ENCODE measurements around the gene AHNAK2.

AHNAK2 gene

GRCh38 chr14:105012171-105012985 lies 34.2 kb upstream of the AHNAK2 start:
- TF ChIP-seq SNAI2 (CRISPR knock-in tag; IDR thresholded peaks at IDR 0.05) (no peak), ZNF565 (CRISPR knock-in tag; conservative IDR thresholded peaks at IDR 0.05; ENCODE audit: low read depth) (no peak), CSRNP3 (CRISPR knock-in tag; IDR thresholded peaks at IDR 0.05) (no peak)
- ATAC-seq, result peak; percentile 81

- no peak for ATAC-seq
- TF ChIP-seq ZFP3 (CRISPR knock-in tag; IDR thresholded peaks at IDR 0.05) (no peak), ARNTL (CRISPR knock-in tag; IDR thresholded peaks at IDR 0.05; ENCODE audit: borderline replicate concordance, low read depth) (no peak), POU6F1 (CRISPR knock-in tag; IDR thresholded peaks at IDR 0.05; ENCODE audit: borderline replicate concordance, low read depth) (no peak), ZNF8 (CRISPR knock-in tag; IDR thresholded peaks at IDR 0.05) (no peak), PPARA (CRISPR knock-in tag; IDR thresholded peaks at IDR 0.05; ENCODE audit: borderline replicate concordance) (no peak), GLIS3 (CRISPR knock-in tag; IDR thresholded peaks at IDR 0.05) (no peak)
Measured at GRCh38 chr14:105011312-105011990, 33.3 kb upstream of the AHNAK2 start.

GRCh38 chr14:105010891-105011291 lies 32.7 kb upstream of the AHNAK2 start:
- no peak for ATAC-seq
- TF ChIP-seq ISL1 (CRISPR knock-in tag; IDR thresholded peaks at IDR 0.05) (no peak), ZC3H10 (CRISPR knock-in tag; IDR thresholded peaks at IDR 0.05) (no peak), ARNTL (CRISPR knock-in tag; IDR thresholded peaks at IDR 0.05; ENCODE audit: borderline replicate concordance, low read depth) (no peak), TOX (CRISPR knock-in tag; IDR thresholded peaks at IDR 0.05; ENCODE audit: borderline replicate concordance) (no peak)

GRCh38 chr14:105010106-105010505 lies 31.9 kb upstream of the AHNAK2 start:
- ATAC-seq, result no peak
- TF ChIP-seq ZNF8 (CRISPR knock-in tag; IDR thresholded peaks at IDR 0.05), result no peak
- TF ChIP-seq POU6F1 (CRISPR knock-in tag; IDR thresholded peaks at IDR 0.05; ENCODE audit: borderline replicate concordance, low read depth), result no peak
- no peak for TF ChIP-seq GLIS3 (CRISPR knock-in tag; IDR thresholded peaks at IDR 0.05)
- TF ChIP-seq TSHZ2 (CRISPR knock-in tag; IDR thresholded peaks at IDR 0.05), result no peak
- TF ChIP-seq ZFP30 (CRISPR knock-in tag; IDR thresholded peaks at IDR 0.05), result no peak

GRCh38 chr14:105007593-105008264 lies 29.6 kb upstream of the AHNAK2 start:
- no peak for TF ChIP-seq CREB5 (CRISPR knock-in tag; IDR thresholded peaks at IDR 0.05; ENCODE audit: low read depth)
- no peak for TF ChIP-seq CSDC2 (CRISPR knock-in tag; IDR thresholded peaks at IDR 0.05)
- TF ChIP-seq SNAI2 (CRISPR knock-in tag; IDR thresholded peaks at IDR 0.05), result no peak
- no peak for TF ChIP-seq CSRNP3 (CRISPR knock-in tag; IDR thresholded peaks at IDR 0.05)
- ATAC-seq, result no peak

Measured in SK-N-SH treated with all-trans-retinoic acid at 6 μM for 48 hours (cell line).